ENCODE data around the gene CD7.

The CD7 gene

GRCh38 chr17:82304826-82305726 is 12.3 kb downstream of the CD7 start:
- in situ Hi-C loops (cut with HindIII; ENCODE audit: low pct_ligation_motif_present, low sequenced_read_pairs) = no loop called here
- H3K4me3 ChIP-seq (ENCODE audit: low read depth, low read length) = no peak overlapping the region

GRCh38 chr17:82303944-82304808 is 13.2 kb downstream of the CD7 start:
- no peak overlapping the region for H3K27ac ChIP-seq
- in situ Hi-C loops (cut with HindIII; ENCODE audit: low pct_ligation_motif_present, low sequenced_read_pairs) = no loop called here
- DNase-seq = no peak

More at GRCh38 chr17:82304826-82305726, 12.3 kb downstream of the CD7 start:
- H3K27ac ChIP-seq = no peak overlapping the region
- no peak for DNase-seq
- peaks cover 3% of the 10 kb centered on the region for H3K27me3 ChIP-seq (replicated peaks)
- H3K36me3 ChIP-seq (replicated peaks) = no peaks in the 10 kb centered on the region
- no peak for TF ChIP-seq CTCF (IDR thresholded peaks at IDR 0.05; ENCODE audit: low read depth, low read length, missing control alignments)

GRCh38 chr17:82302991-82303943 is 14.1 kb downstream of the CD7 start:
- H3K27ac ChIP-seq = no peak overlapping the region
- H3K27me3 ChIP-seq (replicated peaks) = no peaks in the 10 kb centered on the region
- H3K4me3 ChIP-seq (ENCODE audit: low read depth, low read length) = no peak overlapping the region
- no peak for DNase-seq
- in situ Hi-C loops (cut with HindIII; ENCODE audit: low pct_ligation_motif_present, low sequenced_read_pairs) = no loop called here
- no peaks in the 10 kb centered on the region for H3K36me3 ChIP-seq (replicated peaks)
- TF ChIP-seq CTCF (IDR thresholded peaks at IDR 0.05; ENCODE audit: low read depth, low read length, missing control alignments) = no peak

More at GRCh38 chr17:82303944-82304808, 13.2 kb downstream of the CD7 start:
- Histone ChIP-seq H3K27me3 (replicated peaks) (peaks cover 3% of the 10 kb centered on the region), H3K36me3 (replicated peaks) (no peaks in the 10 kb centered on the region), H3K4me3 (ENCODE audit: low read depth, low read length) (no peak overlapping the region)
- TF ChIP-seq CTCF (IDR thresholded peaks at IDR 0.05; ENCODE audit: low read depth, low read length, missing control alignments) = no peak

GRCh38 chr17:82302568-82302963 is 14.8 kb downstream of the CD7 start:
- no peak for TF ChIP-seq CTCF (IDR thresholded peaks at IDR 0.05; ENCODE audit: low read depth, low read length, missing control alignments)
- Histone ChIP-seq H3K27ac (no peak overlapping the region), H3K27me3 (replicated peaks) (no peaks in the 10 kb centered on the region), H3K36me3 (replicated peaks) (no peaks in the 10 kb centered on the region), H3K4me3 (ENCODE audit: low read depth, low read length) (no peak overlapping the region)
- DNase-seq = no peak
- in situ Hi-C loops (cut with HindIII; ENCODE audit: low pct_ligation_motif_present, low sequenced_read_pairs) = no loop called here

GRCh38 chr17:82301916-82302567 is 15.4 kb downstream of the CD7 start:
- in situ Hi-C loops (cut with HindIII; ENCODE audit: low pct_ligation_motif_present, low sequenced_read_pairs) = no loop called here
- H3K4me3 ChIP-seq (ENCODE audit: low read depth, low read length) = no peak overlapping the region
- H3K27me3 ChIP-seq (replicated peaks) = no peaks in the 10 kb centered on the region
- H3K36me3 ChIP-seq (replicated peaks) = no peaks in the 10 kb centered on the region
- DNase-seq = no peak
- no peak overlapping the region for H3K27ac ChIP-seq
- TF ChIP-seq CTCF (IDR thresholded peaks at IDR 0.05; ENCODE audit: low read depth, low read length, missing control alignments) = no peak
